C4-2B (cell line): ENCODE measurements around the gene PIK3R5.

Experiments used
- H3K27ac ChIP-seq: fragments of 450-650 bp; 2 replicates; pipeline ENCODE4 v1.5.1; 2017
- ZFX ChIP-seq: fragments of 450-650 bp; IDR thresholded peaks from 2 replicates; pipeline ENCODE4 v1.6.1; 2017
- TF ChIP-seq, protein P1 (sequence below): fragments of 450-650 bp; conservative IDR thresholded peaks from 2 replicates; pipeline ENCODE4 v1.5.1; 2017; ENCODE audit warnings: mild to moderate bottlenecking

Gene PIK3R5

DNA sequence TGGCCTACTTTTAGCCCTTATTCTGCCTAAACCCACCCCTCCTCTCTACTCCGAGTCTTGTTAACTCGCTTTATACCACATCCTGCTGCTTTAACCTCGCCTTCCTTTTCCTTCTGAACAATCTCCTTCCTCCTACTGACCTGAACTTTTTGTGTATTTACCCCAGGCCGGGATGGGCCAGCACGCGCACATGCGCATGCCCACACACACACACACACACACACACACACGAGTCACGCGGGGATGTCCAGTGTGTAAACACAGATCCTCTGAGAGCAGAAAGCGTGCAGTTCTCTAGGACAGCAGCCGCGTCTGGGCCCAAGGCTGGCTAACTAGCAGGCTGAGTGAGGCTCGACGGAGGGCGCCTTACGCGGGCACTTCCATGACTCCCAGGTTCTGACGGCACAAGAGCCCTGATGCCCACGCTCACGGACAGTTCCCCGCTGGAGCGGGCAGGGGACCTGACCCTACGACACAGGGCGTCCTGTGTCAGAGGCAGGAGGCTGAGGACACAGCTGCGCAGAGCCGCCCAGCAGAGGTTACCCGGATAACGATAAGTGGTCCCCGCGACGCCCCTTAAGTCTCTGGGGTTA, 610 bp downstream of the PIK3R5 start:
- TF ChIP-seq, protein P1, sequence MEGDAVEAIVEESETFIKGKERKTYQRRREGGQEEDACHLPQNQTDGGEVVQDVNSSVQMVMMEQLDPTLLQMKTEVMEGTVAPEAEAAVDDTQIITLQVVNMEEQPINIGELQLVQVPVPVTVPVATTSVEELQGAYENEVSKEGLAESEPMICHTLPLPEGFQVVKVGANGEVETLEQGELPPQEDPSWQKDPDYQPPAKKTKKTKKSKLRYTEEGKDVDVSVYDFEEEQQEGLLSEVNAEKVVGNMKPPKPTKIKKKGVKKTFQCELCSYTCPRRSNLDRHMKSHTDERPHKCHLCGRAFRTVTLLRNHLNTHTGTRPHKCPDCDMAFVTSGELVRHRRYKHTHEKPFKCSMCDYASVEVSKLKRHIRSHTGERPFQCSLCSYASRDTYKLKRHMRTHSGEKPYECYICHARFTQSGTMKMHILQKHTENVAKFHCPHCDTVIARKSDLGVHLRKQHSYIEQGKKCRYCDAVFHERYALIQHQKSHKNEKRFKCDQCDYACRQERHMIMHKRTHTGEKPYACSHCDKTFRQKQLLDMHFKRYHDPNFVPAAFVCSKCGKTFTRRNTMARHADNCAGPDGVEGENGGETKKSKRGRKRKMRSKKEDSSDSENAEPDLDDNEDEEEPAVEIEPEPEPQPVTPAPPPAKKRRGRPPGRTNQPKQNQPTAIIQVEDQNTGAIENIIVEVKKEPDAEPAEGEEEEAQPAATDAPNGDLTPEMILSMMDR: no peak
- TF ChIP-seq ZFX: no peak
- no peak overlapping the region for H3K27ac ChIP-seq

DNA sequence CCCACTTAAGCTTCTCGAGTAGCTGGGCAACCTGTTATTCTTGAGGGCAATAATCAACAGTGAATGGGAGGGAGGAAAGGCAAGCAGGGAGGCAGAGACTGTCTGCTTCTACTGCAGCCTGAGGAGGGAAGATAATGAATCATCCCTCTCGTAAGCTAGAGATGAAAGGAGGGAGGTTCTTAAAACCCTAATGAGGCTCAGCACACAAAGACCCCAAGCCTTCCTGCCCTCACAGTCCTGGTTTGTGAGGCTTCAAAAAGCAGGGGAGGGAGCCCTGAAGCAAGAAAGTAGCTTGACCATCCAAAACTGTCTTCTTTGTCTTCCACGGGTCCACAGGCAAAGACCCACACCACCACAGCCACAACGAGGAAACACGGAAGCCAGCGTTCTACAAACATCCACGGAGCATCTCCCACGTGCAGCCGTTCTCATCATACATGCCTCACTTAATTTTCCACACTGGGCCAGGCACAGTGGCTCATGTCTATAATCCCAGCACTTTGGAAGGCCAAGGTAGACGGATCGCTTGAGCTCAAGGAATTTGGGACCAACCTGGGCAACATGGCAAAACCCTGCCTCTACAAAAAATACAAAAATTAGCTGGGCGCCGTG, 1.8 kb downstream of the PIK3R5 start:
- TF ChIP-seq ZFX: no peak
- TF ChIP-seq, protein P1: no peak
- no peak overlapping the region for H3K27ac ChIP-seq

DNA sequence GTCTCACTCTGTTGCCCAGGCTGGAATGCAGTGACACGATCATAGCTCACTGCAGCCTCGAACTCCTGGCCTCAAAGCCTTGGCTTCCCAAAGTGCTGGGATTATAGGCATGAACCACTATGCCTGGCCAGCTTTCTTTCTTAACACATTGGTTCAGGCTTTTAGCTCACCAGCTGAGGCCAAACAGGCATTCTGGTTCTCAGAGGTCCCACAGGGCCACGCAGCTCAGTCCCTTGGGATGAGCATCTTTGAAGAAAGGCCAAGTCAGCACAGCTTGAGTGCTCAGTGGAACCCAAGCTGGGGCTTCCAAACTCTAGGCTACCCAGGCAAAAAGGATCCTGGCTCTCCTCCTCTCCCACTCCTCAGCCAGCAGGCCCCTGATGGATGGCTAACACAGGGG, 2.5 kb downstream of the PIK3R5 start:
- H3K27ac ChIP-seq: no peak overlapping the region
- TF ChIP-seq ZFX: no peak
- TF ChIP-seq, protein P1: no peak

DNA sequence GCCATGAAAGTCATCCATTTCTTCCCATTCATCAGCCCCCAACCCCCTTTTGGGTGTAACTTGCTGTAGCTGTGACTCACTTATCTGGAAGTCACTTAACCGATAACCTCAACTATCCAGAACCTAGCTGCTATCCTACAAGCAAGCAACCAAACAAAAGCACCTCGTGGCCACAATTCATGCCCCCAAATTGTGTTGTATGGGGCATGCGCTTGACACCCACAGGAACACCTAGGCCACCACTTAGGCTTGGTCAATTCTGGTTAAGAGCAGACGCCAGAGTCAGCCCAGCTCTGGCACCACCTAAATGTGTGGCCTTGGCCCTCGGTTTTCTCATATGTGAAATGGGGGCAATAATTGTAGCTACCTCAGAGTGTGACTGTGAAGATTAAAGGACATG, 3.7 kb downstream of the PIK3R5 start:
- H3K27ac ChIP-seq: no peak overlapping the region

DNA sequence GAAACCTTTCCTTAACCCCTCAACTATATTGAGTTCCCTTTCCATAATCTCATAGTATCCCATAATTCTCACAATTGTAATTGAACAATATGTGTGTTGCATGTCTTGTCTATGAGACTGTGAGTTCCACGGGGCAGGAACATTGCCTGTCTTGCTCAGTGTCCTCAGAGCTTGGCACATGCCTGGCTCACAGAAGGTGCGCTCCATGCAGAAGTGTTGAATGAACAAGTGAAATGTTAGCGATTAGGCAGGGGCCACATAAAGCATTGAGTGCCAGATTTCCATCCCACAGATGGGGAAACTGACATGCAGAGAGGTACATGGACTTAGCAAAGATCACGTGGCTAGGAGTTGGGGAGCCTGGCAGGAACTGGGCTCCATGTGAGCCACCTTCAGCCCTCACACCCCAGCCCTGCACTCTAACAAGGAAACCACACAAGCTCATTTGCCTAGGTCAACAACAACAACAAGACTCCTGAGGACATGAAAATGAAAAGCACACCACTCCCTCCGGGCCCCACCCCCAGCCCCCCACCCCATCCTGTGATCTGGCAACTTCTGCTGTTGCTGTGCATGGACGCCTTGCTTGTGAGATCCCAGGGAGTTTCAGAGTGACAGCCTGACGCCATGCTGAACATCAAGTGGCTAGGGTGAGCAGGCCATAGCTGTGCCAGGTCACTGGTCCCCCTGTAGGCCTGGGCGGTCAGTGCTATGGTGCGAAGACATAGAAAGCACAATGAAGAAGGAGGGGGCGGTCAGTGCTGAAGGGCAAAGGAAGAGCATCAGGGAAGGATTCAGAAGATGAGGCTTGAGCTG, 5.0 kb downstream of the PIK3R5 start:
- TF ChIP-seq, protein P1: no peak
- TF ChIP-seq ZFX: no peak
- H3K27ac ChIP-seq: no peak overlapping the region

More for the DNA sequence above, 3.7 kb downstream of the PIK3R5 start:
- TF ChIP-seq ZFX: no peak
- TF ChIP-seq, protein P1: no peak

DNA sequence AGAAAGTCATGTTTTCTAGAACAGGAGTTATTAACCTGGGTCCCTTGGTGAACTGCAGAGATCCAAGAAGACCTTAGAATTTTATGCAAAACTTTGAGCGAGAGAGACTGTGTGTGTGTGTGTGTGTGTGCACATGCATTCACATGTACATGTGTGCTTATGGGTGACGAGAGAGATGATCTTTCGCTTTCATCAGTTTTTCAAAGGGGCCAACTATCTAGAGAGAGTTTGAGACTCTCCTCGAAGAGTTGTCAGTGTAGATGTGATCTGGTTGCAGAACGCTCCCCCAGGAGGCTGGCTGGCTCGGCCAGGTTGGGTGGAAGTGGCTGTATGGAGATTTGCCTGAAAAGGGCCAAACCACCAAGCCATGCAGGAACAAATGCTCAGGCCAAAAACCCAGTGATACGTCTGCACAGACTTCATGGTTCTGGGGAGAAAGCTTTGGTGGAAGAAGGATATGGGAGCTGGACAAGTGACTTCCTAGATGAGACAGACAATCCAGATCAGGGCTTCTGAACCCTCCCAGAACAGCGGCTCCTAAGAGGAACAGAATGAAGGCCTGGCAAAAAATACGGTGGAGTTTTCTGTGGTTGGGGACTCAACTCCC, 6.1 kb downstream of the PIK3R5 start:
- TF ChIP-seq, protein P1: no peak
- no peak for TF ChIP-seq ZFX
- H3K27ac ChIP-seq: no peak overlapping the region

DNA sequence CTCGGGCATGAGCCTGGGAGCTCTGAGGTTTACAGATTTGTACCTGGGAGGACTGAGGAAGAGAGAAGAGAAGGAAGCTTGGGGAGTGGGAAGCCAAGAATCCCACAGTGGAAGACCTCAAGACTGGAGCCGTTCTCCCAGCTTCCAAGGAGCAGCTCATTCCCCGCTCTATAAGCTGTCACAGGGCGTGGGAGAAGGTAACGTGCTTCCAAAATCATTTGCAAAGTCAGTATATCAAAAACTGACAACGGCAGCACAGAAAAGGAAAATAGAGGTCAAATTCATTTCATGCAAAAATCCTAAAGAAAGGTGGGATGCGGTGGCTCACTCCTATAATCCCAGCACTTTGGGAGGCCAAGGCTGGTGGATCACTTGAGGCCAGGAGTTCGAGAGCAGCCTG, 7.8 kb downstream of the PIK3R5 start:
- H3K27ac ChIP-seq: no peak overlapping the region
- TF ChIP-seq, protein P1: no peak
- no peak for TF ChIP-seq ZFX
